HG03565 (cell line): ENCODE measurements around the gene CNTNAP2.

Source experiments
- ATAC-seq: cut with Tn5 transposase; IDR thresholded peaks from one replicate; pipeline ENCODE4 v1.9.1; 2021; ENCODE audit warnings: mild to moderate bottlenecking, moderate library complexity; ENCODE audit not compliant: unreplicated experiment

CNTNAP2 gene

GRCh38 chr7:146116521-146117222 is at the start of gene CNTNAP2:
Gene CNTNAP2, plus strand, starts transcription at chr7:146116801. Its CDS starts 76 bp downstream, at chr7:146116877.
- ATAC-seq = no peak

GRCh38 chr7:146067880-146068279 is 48.7 kb upstream of the CNTNAP2 start:
- ATAC-seq = no peak

GRCh38 chr7:146074195-146074765 is 42.3 kb upstream of the CNTNAP2 start:
- ATAC-seq = no peak

GRCh38 chr7:146076344-146076743 is 40.3 kb upstream of the CNTNAP2 start:
- no peak for ATAC-seq

GRCh38 chr7:146084086-146084485 is 32.5 kb upstream of the CNTNAP2 start:
- ATAC-seq = no peak

- ATAC-seq = peak; percentile 90
These were observed 26.5 kb upstream of the CNTNAP2 start for GRCh38 chr7:146090023-146090645.

GRCh38 chr7:146094356-146094755 is 22.2 kb upstream of the CNTNAP2 start:
- ATAC-seq = no peak

GRCh38 chr7:146096994-146097393 is 19.6 kb upstream of the CNTNAP2 start:
- ATAC-seq = no peak

GRCh38 chr7:146106319-146106718 is 10.3 kb upstream of the CNTNAP2 start:
- no peak for ATAC-seq

GRCh38 chr7:146112755-146113154 is 3.8 kb upstream of the CNTNAP2 start:
- no peak for ATAC-seq

GRCh38 chr7:146115548-146115850 is 1.1 kb upstream of the CNTNAP2 start:
- no peak for ATAC-seq

- ATAC-seq = no peak
These were observed 615 bp upstream of the CNTNAP2 start for GRCh38 chr7:146115851-146116520.

- no peak for ATAC-seq
These were observed 975 bp downstream of the CNTNAP2 start for GRCh38 chr7:146117576-146117975.

GRCh38 chr7:146119002-146119401 is 2.4 kb downstream of the CNTNAP2 start:
- no peak for ATAC-seq

GRCh38 chr7:146123715-146124114 is 7.1 kb downstream of the CNTNAP2 start:
- ATAC-seq = no peak

GRCh38 chr7:146126767-146127509 is 10.3 kb downstream of the CNTNAP2 start:
- ATAC-seq = no peak

GRCh38 chr7:146129296-146129695 is 12.7 kb downstream of the CNTNAP2 start:
- ATAC-seq = no peak

- no peak for ATAC-seq
These were observed 13.4 kb downstream of the CNTNAP2 start for GRCh38 chr7:146129997-146130396.

- ATAC-seq = no peak
These were observed 15.1 kb downstream of the CNTNAP2 start for GRCh38 chr7:146131701-146132100.

GRCh38 chr7:146136357-146136875 is 19.8 kb downstream of the CNTNAP2 start:
- ATAC-seq = no peak

- no peak for ATAC-seq
These were observed 22.3 kb downstream of the CNTNAP2 start for GRCh38 chr7:146138926-146139325.
